Measurements from ENCODE around the gene SLC26A11. TPM values are rescaled to one million over a fixed set of nuclear protein-coding genes. Genes with fewer than 3 reads are reported as not detected.

The SLC26A11 gene
- polyA plus RNA-seq (ENCODE audit: insufficient read length), result 27.2 TPM
- long read RNA-seq, donor 1, partial matches to known transcripts, result 0 of 12 reads
- long read RNA-seq, donor 1, other reads (novel, unspliced or antisense), result 7 of 12 reads
- long read RNA-seq, donor 2, partial matches to known transcripts, result 0 of 4 reads
- long read RNA-seq, donor 2, other reads (novel, unspliced or antisense), result 0 of 4 reads
- long read RNA-seq, donor 3, partial matches to known transcripts, result 0 of 3 reads
- long read RNA-seq, donor 3, other reads (novel, unspliced or antisense), result 0 of 3 reads
- long read RNA-seq, donor 4, result 0 reads
- long read RNA-seq, donor 5, partial matches to known transcripts, result 0 of 4 reads
- long read RNA-seq, donor 5, other reads (novel, unspliced or antisense), result 0 of 4 reads
- long read RNA-seq, donor 6, partial matches to known transcripts, result 0 of 4 reads
- long read RNA-seq, donor 6, other reads (novel, unspliced or antisense), result 0 of 4 reads
- long read RNA-seq, donor 7, partial matches to known transcripts, result 10 of 14 reads
- long read RNA-seq, donor 7, other reads (novel, unspliced or antisense), result 0 of 14 reads
- long read RNA-seq, donor 8, partial matches to known transcripts, result 0 of 1 reads
- long read RNA-seq, donor 8, other reads (novel, unspliced or antisense), result 0 of 1 reads

- DNase-seq, result peak; percentile 64
These were observed at the start of gene SLC26A11, which contains the start of gene SGSH for GRCh38 chr17:80220054-80220735. Gene SLC26A11, plus strand, starts transcription at chr17:80220427. Its CDS starts 1,134 bp downstream, at chr17:80221561. Gene SGSH, minus strand, starts transcription at chr17:80220333. Its CDS starts 20 bp downstream, at chr17:80220313.

- DNase-seq, result no peak
These were observed 48.5 kb upstream of the SLC26A11 start for GRCh38 chr17:80171681-80172080.

- no peak for DNase-seq
These were observed 47.1 kb upstream of the SLC26A11 start for GRCh38 chr17:80173126-80173525.

- no peak for DNase-seq
These were observed 46.3 kb upstream of the SLC26A11 start for GRCh38 chr17:80173916-80174315.

- no peak for DNase-seq
These were observed 43.5 kb upstream of the SLC26A11 start for GRCh38 chr17:80176757-80177156.

- DNase-seq, result no peak
These were observed 42.1 kb upstream of the SLC26A11 start for GRCh38 chr17:80177986-80178595.

- no peak for DNase-seq
These were observed 40.0 kb upstream of the SLC26A11 start for GRCh38 chr17:80180192-80180591.

GRCh38 chr17:80181431-80181830 lies 38.8 kb upstream of the SLC26A11 start:
- no peak for DNase-seq

- DNase-seq, result no peak
These were observed 37.9 kb upstream of the SLC26A11 start for GRCh38 chr17:80182118-80182844.

GRCh38 chr17:80182845-80183223 lies 37.4 kb upstream of the SLC26A11 start:
- DNase-seq, result no peak

GRCh38 chr17:80183581-80184422 lies 36.4 kb upstream of the SLC26A11 start:
- DNase-seq, result no peak

GRCh38 chr17:80184423-80184714 lies 35.9 kb upstream of the SLC26A11 start:
- no peak for DNase-seq

- no peak for DNase-seq
These were observed 34.3 kb upstream of the SLC26A11 start for GRCh38 chr17:80185968-80186367.

- DNase-seq, result no peak
These were observed 33.1 kb upstream of the SLC26A11 start for GRCh38 chr17:80187090-80187489.

- DNase-seq, result no peak
These were observed 32.7 kb upstream of the SLC26A11 start for GRCh38 chr17:80187515-80187941.

- DNase-seq, result peak; percentile 34
These were observed 30.6 kb upstream of the SLC26A11 start for GRCh38 chr17:80189611-80190010.

GRCh38 chr17:80190716-80191115 lies 29.5 kb upstream of the SLC26A11 start:
- no peak for DNase-seq

GRCh38 chr17:80191192-80191591 lies 29.0 kb upstream of the SLC26A11 start:
- no peak for DNase-seq

- DNase-seq, result peak; percentile 22
These were observed 28.2 kb upstream of the SLC26A11 start for GRCh38 chr17:80191865-80192661.

GRCh38 chr17:80195141-80195540 lies 25.1 kb upstream of the SLC26A11 start:
- DNase-seq, result no peak

Measured in left kidney (tissue), 8 donors.